K562 (cell line): ENCODE measurements around the gene FGD6. TPM values are rescaled to one million over a fixed set of nuclear protein-coding genes. Genes with fewer than 3 reads are reported as not detected.

ENCODE experiments used
- ATAC-seq: fragments of 200-7000 bp; cut with Tn5 transposase; 3 replicates; pipeline ENCODE4 v1.9.1; 2020; ENCODE audit warnings: moderate library complexity
- BruUV-seq: library from RNA; stranded (reverse); fragments of 400-500 nt; replicated peaks from 2 replicates; lab custom pipeline; 2021; lab: Mats Ljungman, UMichigan
- CTCF ChIA-PET: fragments of 300-600 bp; formaldehyde crosslinking; extraction: SDS; loops from one replicate; lab custom pipeline; 2021; ENCODE audit warnings: low intra/inter-chr PET ratio; lab: Yijun Ruan, JAX
- POLR2A ChIA-PET: fragments of 300-600, 350-650 bp; sonication (Branson Sonifier 250); formaldehyde crosslinking; extraction: SDS; loops from one replicate; lab custom pipeline; 2021; ENCODE audit warnings: antibody characterized with exemption, inconsistent platforms; lab: Yijun Ruan, JAX
- DNase-seq, 4 experiments: peaks; one replicate each; pipeline versions ENCODE4 v3.0.0 to v3.0.0-alpha.2; 2011 to 2018; ENCODE audit warnings: low spot score in 3 of 4, mixed read lengths in 3 of 4; ENCODE audit errors: extremely low read depth in 1 of 4
- FAIRE-seq: peaks from 2 replicates; lab custom pipeline; 2011; peaks lifted over from hg19 to GRCh38; lab: Jason Lieb, UNC
- H2AFZ ChIP-seq: 2 replicates; pipeline ENCODE4 v1.6.0; 2011; ENCODE audit warnings: low read depth, low read length, control low read depth, inconsistent platforms
- H3K27ac ChIP-seq: fragments of 200-600 bp; 3 replicates; pipeline ENCODE4 v1.8.0; 2011; ENCODE audit warnings: low read depth, mild to moderate bottlenecking, control low read depth, inconsistent platforms, low read length, moderate library complexity, mixed read lengths; ENCODE audit errors: extremely low read depth
- H3K27me3 ChIP-seq, 2 experiments: fragments of 300-600 bp in 1 of 2; 2 replicates in 1 of 2; 3 replicates in 1 of 2; pipeline versions ENCODE4 v1.6.0 to v1.8.0; 2011; ENCODE audit warnings: inconsistent platforms in 2 of 2, low read length in 2 of 2, mild to moderate bottlenecking in 1 of 2, mixed read lengths in 1 of 2, moderate library complexity in 1 of 2; ENCODE audit not compliant: control insufficient read depth in 2 of 2, insufficient read depth in 2 of 2
- H3K36me3 ChIP-seq: fragments of 300-600 bp; 3 replicates; pipeline ENCODE4 v1.8.0; 2011; ENCODE audit warnings: mild to moderate bottlenecking, low read length, inconsistent platforms; ENCODE audit not compliant: control insufficient read depth, insufficient read depth
- H3K4me1 ChIP-seq, 2 experiments: fragments of 200-600 bp in 1 of 2; replicated peaks in 1 of 2; 2 replicates in 1 of 2; 3 replicates in 1 of 2; pipeline versions ENCODE4 v1.5.1 to v1.8.0; 2011; ENCODE audit warnings: inconsistent platforms in 2 of 2, low read length in 2 of 2, mild to moderate bottlenecking in 1 of 2, mixed read lengths in 1 of 2, moderate library complexity in 1 of 2; ENCODE audit not compliant: control insufficient read depth in 2 of 2, insufficient read depth in 2 of 2
- H3K4me2 ChIP-seq: 2 replicates; pipeline ENCODE4 v1.6.1; 2011; ENCODE audit warnings: low read length, control low read depth, inconsistent platforms, mixed read lengths; ENCODE audit not compliant: insufficient read depth
- H3K4me3 ChIP-seq: fragments of 200-600 bp; sonication (generic), shearing (Covaris generic); 2 replicates; pipeline ENCODE4 v1.5.1; 2016; ENCODE audit warnings: control low read depth, inconsistent platforms
- H3K79me2 ChIP-seq: fragments of 200-600 bp; 3 replicates; pipeline ENCODE4 v1.8.0; 2011; ENCODE audit warnings: low read length, inconsistent platforms; ENCODE audit not compliant: control insufficient read depth, insufficient read depth
- H3K9ac ChIP-seq, 2 experiments: 2 replicates each; pipeline versions ENCODE4 v1.6.0 to v1.6.1; 2011; ENCODE audit warnings: low read depth in 2 of 2, low read length in 2 of 2, control low read depth in 1 of 2, inconsistent platforms in 1 of 2, mild to moderate bottlenecking in 1 of 2, mixed read lengths in 1 of 2; ENCODE audit not compliant: insufficient read depth in 1 of 2
- H3K9me1 ChIP-seq: one replicate; pipeline ENCODE4 v1.6.0; 2011; ENCODE audit warnings: inconsistent platforms, mild to moderate bottlenecking, low read length, moderate library complexity; ENCODE audit not compliant: control insufficient read depth, insufficient read depth
- H3K9me3 ChIP-seq: replicated peaks from 2 replicates; pipeline ENCODE4 v1.5.1; 2011; ENCODE audit warnings: low read depth, low read length, inconsistent platforms; ENCODE audit not compliant: control insufficient read depth, insufficient read depth
- H4K20me1 ChIP-seq: replicated peaks from 2 replicates; pipeline ENCODE4 v1.6.1; 2011; ENCODE audit warnings: low read length, inconsistent platforms, mixed read lengths; ENCODE audit not compliant: control insufficient read depth, insufficient read depth
- ARID2 ChIP-seq: fragments of 450-650 bp; IDR thresholded peaks from 2 replicates; pipeline ENCODE4 v1.6.1; 2017; ENCODE audit warnings: antibody characterized with exemption, mild to moderate bottlenecking
- BACH1 ChIP-seq: fragments of 200-800 bp; sonication (Bioruptor generic); IDR thresholded peaks from 2 replicates; pipeline ENCODE4 v1.6.1; 2016; ENCODE audit warnings: missing genetic modification characterization, missing compliant biosample characterization
- CBX5 ChIP-seq: IDR thresholded peaks from 2 replicates; pipeline ENCODE4 v1.6.1; 2014; ENCODE audit warnings: low read depth, borderline replicate concordance
- FOXO4 ChIP-seq: fragments of 450-650 bp; formaldehyde crosslinking; IDR thresholded peaks from 2 replicates; pipeline ENCODE4 v1.4.0; 2020; ENCODE audit warnings: mild to moderate bottlenecking, moderate library complexity
- HDAC1 ChIP-seq, 2 experiments: fragments of 450-650 bp; IDR thresholded peaks; 2 replicates each; pipeline ENCODE4 v1.6.1; 2016 to 2017; ENCODE audit warnings: inconsistent platforms in 1 of 2, mild to moderate bottlenecking in 1 of 2, moderate library complexity in 1 of 2
- MEF2D ChIP-seq: conservative IDR thresholded peaks from 2 replicates; pipeline ENCODE4 v1.6.1; 2016; ENCODE audit warnings: low read depth, missing genetic modification characterization, missing compliant biosample characterization
- MTA2 ChIP-seq: fragments of 450-650 bp; IDR thresholded peaks from 2 replicates; pipeline ENCODE4 v1.6.1; 2016; ENCODE audit warnings: low read depth
- NFATC3 ChIP-seq: fragments of 450-650 bp; IDR thresholded peaks from 2 replicates; pipeline ENCODE4 v1.6.1; 2017; ENCODE audit warnings: mild to moderate bottlenecking
- RBM17 ChIP-seq: fragments of 200-400 bp; formaldehyde crosslinking; IDR thresholded peaks from 2 replicates; pipeline ENCODE4 v1.6.1; 2017; ENCODE audit warnings: low read depth, mild to moderate bottlenecking, low read length, borderline replicate concordance
- TAL1 ChIP-seq: fragments of 450-650 bp; IDR thresholded peaks from 2 replicates; pipeline ENCODE4 v1.6.1; 2016; ENCODE audit warnings: mild to moderate bottlenecking
- TSHZ1 ChIP-seq: fragments of 250-450 bp; sonication (Bioruptor Pico); IDR thresholded peaks from 2 replicates; pipeline ENCODE4 v1.4.0; 2020; ENCODE audit warnings: mild to moderate bottlenecking, moderate library complexity
- ZNF174 ChIP-seq: fragments of 250-450 bp; sonication (Bioruptor Pico); IDR thresholded peaks from 2 replicates; pipeline ENCODE4 v1.4.0; 2020; ENCODE audit warnings: mild to moderate bottlenecking
- ZNF175 ChIP-seq: fragments of 200-800 bp; sonication (Bioruptor generic); IDR thresholded peaks from 2 replicates; pipeline ENCODE4 v1.6.1; 2016; ENCODE audit warnings: low read depth, mild to moderate bottlenecking, missing genetic modification characterization, missing compliant biosample characterization
- WGBS: fragments of 100-300 bp; shearing (Covaris generic); methylation state at CpG from one replicate; pipeline ENCODE4 v1.1.6; 2016; ENCODE audit warnings: low coverage, mixed read lengths; ENCODE audit not compliant: insufficient coverage; ENCODE audit errors: missing lambda C conversion rate; 5-methylcytosine and 5-hydroxymethylcytosine counted together
- in situ Hi-C: fragments of 300-500 bp; cut with MboI; formaldehyde crosslinking; loops from 4 replicates; pipeline ENCODE4 v1.15.0; 2018; ENCODE audit warnings: inconsistent platforms, mixed read lengths
- intact Hi-C: fragments of 100-400 bp; cut with micrococcal nuclease; formaldehyde crosslinking; loops from 2 replicates; pipeline ENCODE4 v1.14.2; 2022
- polyA plus RNA-seq, 8 experiments: library from polyadenylated mRNA; depleted of rRNA in 4 of 8; stranded (reverse) in 5 of 8; unstranded in 3 of 8; fragments of >200 nt; fragmentation: Nextera tagmentation in 2 of 8; fragmentation: Illumina TruSeq in 1 of 8; extraction: Ambion mirVana in 2 of 8; extraction: Trizol in 1 of 8; gene quantifications; 2 replicates each; pipeline versions ENCODE4 v1.2.1 to v1.2.3, GENCODE V29; 2011 to 2014; ENCODE audit warnings: inconsistent platforms in 1 of 8, missing spikeins in 1 of 8
- total RNA-seq, 7 experiments: library from RNA; depleted of rRNA in 6 of 7; stranded (reverse); fragments of >200 nt in 6 of 7; fragmentation: Illumina TruSeq in 2 of 7; extraction: Trizol in 2 of 7; gene quantifications; 2 replicates each; pipeline versions ENCODE4 v1.2.1 to v1.2.3, GENCODE V29; 2011 to 2021; ENCODE audit warnings: low replicate concordance in 1 of 7
- TF ChIP-seq, protein P1 (sequence below): fragments of 250-450 bp; sonication (Bioruptor Pico); IDR thresholded peaks from 2 replicates; pipeline ENCODE4 v1.5.0; 2022; ENCODE audit warnings: mild to moderate bottlenecking

FGD6 gene
- total and polyA plus RNA-seq, 9 of the 15 experiments (the other 6 are each of a cell fraction or from before 2014, with no cell fraction given), result 1.5 to 11.1 (median 5.8) TPM

DNA sequence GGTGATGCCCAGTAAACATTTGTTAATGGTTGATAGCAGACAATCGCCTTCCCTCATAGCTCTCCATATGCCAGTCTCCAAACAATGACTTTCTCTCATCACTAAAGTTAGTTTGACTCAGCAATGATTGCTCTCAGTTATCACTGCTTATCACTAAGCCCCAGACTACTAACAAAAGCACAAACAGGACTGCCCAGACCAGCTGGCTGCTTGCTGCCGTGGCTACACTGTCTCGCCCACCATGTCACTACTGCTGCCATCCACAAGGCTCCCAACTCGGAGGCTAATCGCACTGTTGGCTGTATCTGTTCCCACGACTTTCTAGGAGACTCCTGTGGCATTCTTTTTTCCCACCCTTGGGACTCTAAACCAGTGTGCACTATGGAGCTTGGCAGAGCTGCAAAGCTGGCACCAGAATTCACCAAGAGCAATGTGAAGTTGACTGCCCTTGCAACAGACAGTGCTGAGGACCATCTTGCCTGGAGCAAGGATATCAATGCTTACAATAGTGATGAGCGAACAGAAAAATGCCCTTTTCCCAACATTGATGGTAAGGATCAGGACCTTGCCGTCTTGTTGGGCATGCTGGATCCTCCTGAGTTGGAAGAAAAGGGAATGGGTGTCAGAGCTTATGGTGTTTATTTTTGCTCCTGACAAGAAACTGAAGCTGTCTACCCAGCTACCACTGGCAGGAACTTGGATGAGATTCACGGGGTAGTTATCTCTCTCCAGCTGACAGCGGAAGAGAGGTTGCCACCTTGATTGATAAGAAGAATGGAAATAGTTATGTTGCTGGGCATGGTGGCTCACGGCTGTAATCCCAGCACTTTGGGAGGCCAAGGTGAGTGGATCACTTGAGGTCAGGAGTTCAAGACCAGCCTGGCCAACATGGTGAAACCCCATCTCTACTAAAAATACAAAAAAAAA, 116.7 kb downstream of the FGD6 start:
- CTCF ChIA-PET, result no interaction called here
- Histone ChIP-seq H3K4me3 (no peak overlapping the region), H3K27ac (no peak overlapping the region), H2AFZ (no peak overlapping the region), H3K4me2 (no peak overlapping the region), H3K27me3 (no peaks in the 10 kb centered on the region), H3K9ac (0 out of 4 replicates have a peak overlapping the region, but pooled peaks of 1 of the 2 experiments have one; percentile 38), H3K36me3 (peaks cover 19% of the 10 kb centered on the region; the same call in 1 of the 3 replicates), H3K79me2 (no peaks in the 10 kb centered on the region), H3K9me1 (peaks cover 4% of the 10 kb centered on the region), H4K20me1 (peaks cover 7% of the 10 kb centered on the region), H3K4me1 (peaks cover 0 to 9% of the 10 kb centered on the region in 2 experiments; a peak in 3 of 5 replicates), H3K9me3 (no peaks in the 10 kb centered on the region)
- DNase-seq (peak; percentile 44 to 55 (median 53)), ATAC-seq (peak; percentile 78), FAIRE-seq (peak; percentile 72)
- no TSS peak for BruUV-seq
- 36% methylated on average over 11 of the region's 11 CpGs for WGBS
- intact Hi-C loops (no loop called here), in situ Hi-C loops (loop anchor here (10.0 kb wide), 1 partner anchor 234 kb away; no protein-coding TSS in a partner anchor)
- POLR2A ChIA-PET, result interaction anchor here (0.6 to 1.4 kb wide), 4 partner anchors 10 to 188 kb away, joined by 3 to 6 read pairs (median 4); no protein-coding TSS in a partner anchor
- no peak for TF ChIP-seq NFATC3
- no peak for TF ChIP-seq ARID2
- peak; percentile 83 for TF ChIP-seq TAL1
- no peak for TF ChIP-seq CBX5
- TF ChIP-seq BACH1 (tag), result no peak
- TF ChIP-seq FOXO4 (CRISPR knock-in tag), result no peak
- TF ChIP-seq MEF2D, result no peak
- TF ChIP-seq MTA2, result peak; percentile 55; the same call in 1 of the 2 replicates
- no peak for TF ChIP-seq TSHZ1
- no peak for TF ChIP-seq RBM17
- TF ChIP-seq, protein P1, sequence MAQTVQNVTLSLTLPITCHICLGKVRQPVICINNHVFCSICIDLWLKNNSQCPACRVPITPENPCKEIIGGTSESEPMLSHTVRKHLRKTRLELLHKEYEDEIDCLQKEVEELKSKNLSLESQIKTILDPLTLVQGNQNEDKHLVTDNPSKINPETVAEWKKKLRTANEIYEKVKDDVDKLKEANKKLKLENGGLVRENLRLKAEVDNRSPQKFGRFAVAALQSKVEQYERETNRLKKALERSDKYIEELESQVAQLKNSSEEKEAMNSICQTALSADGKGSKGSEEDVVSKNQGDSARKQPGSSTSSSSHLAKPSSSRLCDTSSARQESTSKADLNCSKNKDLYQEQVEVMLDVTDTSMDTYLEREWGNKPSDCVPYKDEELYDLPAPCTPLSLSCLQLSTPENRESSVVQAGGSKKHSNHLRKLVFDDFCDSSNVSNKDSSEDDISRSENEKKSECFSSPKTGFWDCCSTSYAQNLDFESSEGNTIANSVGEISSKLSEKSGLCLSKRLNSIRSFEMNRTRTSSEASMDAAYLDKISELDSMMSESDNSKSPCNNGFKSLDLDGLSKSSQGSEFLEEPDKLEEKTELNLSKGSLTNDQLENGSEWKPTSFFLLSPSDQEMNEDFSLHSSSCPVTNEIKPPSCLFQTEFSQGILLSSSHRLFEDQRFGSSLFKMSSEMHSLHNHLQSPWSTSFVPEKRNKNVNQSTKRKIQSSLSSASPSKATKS (CRISPR knock-in tag), result no peak
- no peak for TF ChIP-seq ZNF174
- TF ChIP-seq ZNF175 (CRISPR knock-in tag), result no peak
- TF ChIP-seq HDAC1 (IDR thresholded peaks at IDR 0.05), result peak in 1 of 2 experiments; percentile 83; a peak in 2 of 4 replicates
